Kidney (tissue), 14 donors: Measurements from ENCODE around the gene CACNA1A. TPM values are rescaled to one million over a fixed set of nuclear protein-coding genes. Genes with fewer than 3 reads are reported as not detected.

Experiments
- DNase-seq, 5 donors: peaks; one replicate each; pipeline ENCODE4 v3.0.0-alpha.2; 2013 to 2020
- FAIRE-seq: peaks from 2 replicates; lab custom pipeline; 2012; peaks lifted over from hg19 to GRCh38; lab: Jason Lieb, UNC
- H3K27ac ChIP-seq, 2 donors: one replicate each; pipeline ENCODE4 v1.7.0; 2013; ENCODE audit warnings: low read depth in 2 of 2, low read length in 2 of 2, inconsistent platforms in 1 of 2
- H3K27me3 ChIP-seq: one replicate; pipeline ENCODE4 v1.7.1; 2013; ENCODE audit warnings: low read length, inconsistent platforms; ENCODE audit not compliant: control insufficient read depth, insufficient read depth
- H3K36me3 ChIP-seq, 3 donors: one replicate each; pipeline versions ENCODE4 v1.7.0 to v1.7.1; 2013; ENCODE audit warnings: low read length in 3 of 3, control low read depth in 1 of 3, inconsistent platforms in 1 of 3; ENCODE audit not compliant: insufficient read depth in 3 of 3, control insufficient read depth in 2 of 3
- H3K4me1 ChIP-seq, 3 donors: one replicate each; pipeline versions ENCODE4 v1.7.0 to v1.7.1; 2013; ENCODE audit warnings: low read length in 3 of 3, inconsistent platforms in 1 of 3, low read depth in 1 of 3; ENCODE audit not compliant: control insufficient read depth in 2 of 3, insufficient read depth in 2 of 3
- H3K4me3 ChIP-seq, 3 donors: one replicate each; pipeline versions ENCODE4 v1.7.0 to v1.8.1; 2013; ENCODE audit warnings: low read length in 3 of 3, control low read depth in 1 of 3, inconsistent platforms in 1 of 3
- H3K9ac ChIP-seq, 3 donors: one replicate each; pipeline versions ENCODE4 v1.7.0 to v1.7.1; 2013; ENCODE audit warnings: low read length in 3 of 3, control low read depth in 1 of 3, inconsistent platforms in 1 of 3
- H3K9me3 ChIP-seq, 3 donors: one replicate each; pipeline versions ENCODE4 v1.7.0 to v1.7.1; 2013; ENCODE audit warnings: low read length in 3 of 3, control low read depth in 1 of 3, inconsistent platforms in 1 of 3; ENCODE audit not compliant: control insufficient read depth in 2 of 3, insufficient read depth in 1 of 3
- intact Hi-C: fragments of 100-400 bp; cut with DNase I; formaldehyde crosslinking; loops from one replicate; pipeline ENCODE4 v1.11.1; 2022
- polyA plus RNA-seq: library from polyadenylated mRNA; stranded (reverse); fragments of 350-450 nt; fragmentation: Illumina TruSeq; extraction: RNeasy Lipid Tissue Mini Kit (QIAGEN cat#74804); gene quantifications from one replicate; pipeline ENCODE4 v1.2.3, GENCODE V29; 2014; ENCODE audit warnings: low read depth, low replicate concordance; ENCODE audit not compliant: insufficient read depth
- total RNA-seq: library from RNA; stranded (reverse); fragmentation: NEBNext Ultra II Directional; extraction: Animal tissue kit (Norgen Biotek cat#: 25700); gene quantifications from one replicate; pipeline ENCODE4 v1.2.1, GENCODE V29; 2021
- TF ChIP-seq, protein P1 (sequence below): IDR thresholded peaks from 3 replicates; pipeline ENCODE4 v1.5.1; 2012; ENCODE audit warnings: mild to moderate bottlenecking, moderate library complexity, borderline replicate concordance; ENCODE audit not compliant: insufficient read depth; ENCODE audit errors: extremely low read depth
- donor health status: control.
- donor health status: control.
- donor health status: control.
- donor health status: control.
- donor health status: control.
- donor health status: DM: yes; HTN: yes; CAD: no.
- donor health status: Normal renal cell carcinoma (clear cell type).

The CACNA1A gene
- total and polyA plus RNA-seq, 2 donors from 2014 or later = 0.30 to 1.7 TPM

DNA sequence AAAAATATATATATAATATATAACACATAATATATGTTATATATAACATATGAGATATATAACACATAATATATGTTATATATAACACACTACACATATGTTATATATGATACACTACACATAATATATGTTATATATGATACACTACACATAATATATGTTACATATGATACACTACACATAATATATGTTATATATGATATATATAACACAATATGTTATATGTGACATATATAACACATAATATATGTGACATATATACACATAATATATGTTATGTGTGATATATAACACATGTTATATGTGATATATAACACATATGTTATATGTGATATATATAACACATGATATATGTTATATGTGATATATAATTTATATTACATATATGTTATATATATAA lies 129.7 kb downstream of the CACNA1A start:
- no peaks in the 10 kb centered on the region for H3K4me1 ChIP-seq
- no peaks in the 10 kb centered on the region for H3K27me3 ChIP-seq
- peak; percentile 90 for FAIRE-seq
- DNase-seq = no peak
- TF ChIP-seq, protein P1, sequence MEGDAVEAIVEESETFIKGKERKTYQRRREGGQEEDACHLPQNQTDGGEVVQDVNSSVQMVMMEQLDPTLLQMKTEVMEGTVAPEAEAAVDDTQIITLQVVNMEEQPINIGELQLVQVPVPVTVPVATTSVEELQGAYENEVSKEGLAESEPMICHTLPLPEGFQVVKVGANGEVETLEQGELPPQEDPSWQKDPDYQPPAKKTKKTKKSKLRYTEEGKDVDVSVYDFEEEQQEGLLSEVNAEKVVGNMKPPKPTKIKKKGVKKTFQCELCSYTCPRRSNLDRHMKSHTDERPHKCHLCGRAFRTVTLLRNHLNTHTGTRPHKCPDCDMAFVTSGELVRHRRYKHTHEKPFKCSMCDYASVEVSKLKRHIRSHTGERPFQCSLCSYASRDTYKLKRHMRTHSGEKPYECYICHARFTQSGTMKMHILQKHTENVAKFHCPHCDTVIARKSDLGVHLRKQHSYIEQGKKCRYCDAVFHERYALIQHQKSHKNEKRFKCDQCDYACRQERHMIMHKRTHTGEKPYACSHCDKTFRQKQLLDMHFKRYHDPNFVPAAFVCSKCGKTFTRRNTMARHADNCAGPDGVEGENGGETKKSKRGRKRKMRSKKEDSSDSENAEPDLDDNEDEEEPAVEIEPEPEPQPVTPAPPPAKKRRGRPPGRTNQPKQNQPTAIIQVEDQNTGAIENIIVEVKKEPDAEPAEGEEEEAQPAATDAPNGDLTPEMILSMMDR = no peak
- no peak overlapping the region for H3K4me3 ChIP-seq
- H3K9ac ChIP-seq = no peak overlapping the region
- no peak overlapping the region for H3K27ac ChIP-seq
- peaks cover 0 to 4% (median 0%) of the 10 kb centered on the region in 3 donors for H3K9me3 ChIP-seq
- intact Hi-C loops = no loop called here
- no peaks in the 10 kb centered on the region for H3K36me3 ChIP-seq

DNA sequence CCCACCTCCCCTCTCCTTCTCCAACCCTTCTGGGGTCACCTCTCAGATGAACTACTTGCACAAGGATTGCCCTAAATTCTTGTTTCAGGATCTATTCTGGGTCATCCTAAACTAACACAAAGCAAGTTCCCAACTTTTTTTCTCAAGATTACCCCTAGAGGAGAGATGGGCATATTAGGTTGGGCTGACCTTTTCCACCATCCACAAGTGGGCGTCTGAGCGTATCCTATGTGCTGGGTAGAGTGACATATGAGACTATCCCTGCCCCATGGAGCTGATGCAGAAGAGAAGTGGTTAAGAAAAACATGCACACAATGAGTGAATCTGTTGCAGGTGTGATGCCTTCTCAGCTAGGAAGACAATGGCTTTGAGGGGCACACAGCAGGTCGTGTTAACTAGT lies 132.7 kb downstream of the CACNA1A start:
- FAIRE-seq (no peak), DNase-seq (no peak)
- Histone ChIP-seq H3K9me3 (peaks cover 0 to 4% (median 0%) of the 10 kb centered on the region in 3 donors), H3K9ac (no peak overlapping the region), H3K27me3 (no peaks in the 10 kb centered on the region), H3K4me3 (no peak overlapping the region), H3K27ac (no peak overlapping the region), H3K4me1 (no peaks in the 10 kb centered on the region), H3K36me3 (no peaks in the 10 kb centered on the region)
- intact Hi-C loops = no loop called here
- TF ChIP-seq, protein P1 = no peak

DNA sequence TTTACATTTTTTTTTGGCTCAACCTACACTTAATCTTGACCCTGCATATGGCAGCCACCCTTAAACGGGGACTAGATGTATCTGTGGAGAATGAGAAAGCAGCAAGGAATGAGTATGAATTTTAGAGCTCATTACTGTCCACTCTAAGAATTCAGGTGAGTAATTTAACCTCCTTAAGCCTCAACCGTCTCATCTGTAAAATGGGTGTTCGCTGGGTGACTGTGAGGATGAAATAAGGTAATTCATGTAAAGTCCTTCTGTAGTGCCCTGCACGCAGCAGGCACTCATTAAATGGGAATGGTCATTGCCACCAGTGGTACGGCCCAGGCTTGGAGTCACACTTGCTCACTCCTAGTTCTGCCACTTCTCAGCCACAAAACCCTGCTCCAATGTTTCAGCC lies 135.3 kb downstream of the CACNA1A start:
- TF ChIP-seq, protein P1 = no peak
- no peak overlapping the region for H3K9ac ChIP-seq
- no peaks in the 10 kb centered on the region for H3K27me3 ChIP-seq
- intact Hi-C loops = no loop called here
- no peak for DNase-seq
- no peaks in the 10 kb centered on the region for H3K36me3 ChIP-seq
- H3K9me3 ChIP-seq = peaks cover 0 to under 1% (median 0%) of the 10 kb centered on the region in 3 donors
- H3K27ac ChIP-seq = no peak overlapping the region
- no peak for FAIRE-seq
- no peaks in the 10 kb centered on the region for H3K4me1 ChIP-seq
- no peak overlapping the region for H3K4me3 ChIP-seq

DNA sequence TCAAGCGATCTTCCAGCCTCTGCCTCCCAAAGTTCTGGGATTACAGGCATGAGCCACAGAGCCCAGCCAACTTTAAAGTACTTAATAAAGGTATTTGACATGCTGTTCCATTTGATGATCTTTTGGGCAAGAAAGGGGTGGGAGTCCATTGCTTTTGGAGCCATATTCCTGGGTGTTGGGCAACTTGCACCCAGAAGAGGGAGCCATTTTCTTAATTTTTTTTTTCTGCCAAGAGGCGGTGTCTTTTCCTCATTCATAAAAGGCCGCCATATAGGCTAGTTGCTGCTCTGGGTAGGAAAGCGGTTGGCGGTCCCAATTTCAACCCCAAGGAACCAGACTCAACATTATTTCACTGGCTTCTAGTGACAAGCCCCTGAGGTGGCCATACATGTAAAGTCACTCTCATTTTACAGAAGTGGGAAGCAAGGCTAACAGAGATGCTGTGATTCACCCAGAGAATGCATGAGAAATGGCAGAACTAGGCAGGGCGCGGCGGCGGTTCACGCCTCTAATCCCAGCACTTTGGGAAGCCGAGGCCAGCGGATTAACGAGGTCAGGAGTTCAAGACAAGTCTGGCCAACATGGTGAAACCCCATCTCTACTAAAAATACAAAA lies 139.6 kb downstream of the CACNA1A start:
- no peaks in the 10 kb centered on the region for H3K27me3 ChIP-seq
- no peak for DNase-seq
- H3K27ac ChIP-seq = no peak overlapping the region
- no peak overlapping the region for H3K4me3 ChIP-seq
- no peak overlapping the region for H3K9ac ChIP-seq
- FAIRE-seq = no peak
- no peaks in the 10 kb centered on the region for H3K4me1 ChIP-seq
- TF ChIP-seq, protein P1 = peak; percentile 27
- intact Hi-C loops = no loop called here
- no peaks in the 10 kb centered on the region for H3K9me3 ChIP-seq
- H3K36me3 ChIP-seq = no peaks in the 10 kb centered on the region
